Neural crest cell (in vitro differentiated cells): Measurements from ENCODE around the gene MTX2. TPM values are rescaled to one million over a fixed set of nuclear protein-coding genes. Genes with fewer than 3 reads are reported as not detected.
"Not testable (repeated sequence)": the region's sequence is repeated elsewhere in the genome, so short reads cannot be mapped to it uniquely, and the experiment has no call there.

ENCODE experiments used
- DNase-seq: peaks from one replicate; pipeline ENCODE4 v3.0.0; 2021; ENCODE audit warnings: low read depth, mixed read lengths, low spot score
- H3K27ac Mint-ChIP-seq: one replicate; pipeline ENCODE4 v1.8.0; 2021; ENCODE audit warnings: mild to moderate bottlenecking, mixed read lengths; ENCODE audit not compliant: unreplicated experiment
- H3K27me3 Mint-ChIP-seq: 2 replicates; pipeline ENCODE4 v1.8.0; 2021; ENCODE audit warnings: low read depth, mild to moderate bottlenecking, mixed read lengths
- H3K36me3 Mint-ChIP-seq: 2 replicates; pipeline ENCODE4 v1.8.0; 2021; ENCODE audit warnings: low read depth, mild to moderate bottlenecking, mixed read lengths
- H3K4me1 Mint-ChIP-seq: 2 replicates; pipeline ENCODE4 v1.8.0; 2021; ENCODE audit warnings: mixed read lengths
- H3K4me3 Mint-ChIP-seq: one replicate; pipeline ENCODE4 v1.8.0; 2021; ENCODE audit warnings: mild to moderate bottlenecking, mixed read lengths
- H3K9me3 Mint-ChIP-seq: 2 replicates; pipeline ENCODE4 v1.8.0; 2021; ENCODE audit warnings: mixed read lengths
- total RNA-seq: library from RNA; stranded (reverse); gene quantifications from 2 replicates; pipeline ENCODE4 v1.2.1, GENCODE V29; 2021
- TF ChIP-seq, protein P1 (sequence below): fragments of 200-600 bp; sonication (generic); conservative IDR thresholded peaks from 2 replicates; pipeline ENCODE4 v1.5.0; 2021; ENCODE audit warnings: antibody characterized with exemption, mild to moderate bottlenecking

Gene MTX2
- total RNA-seq, 1 donor from 2014 or later: 23.7 TPM

DNA sequence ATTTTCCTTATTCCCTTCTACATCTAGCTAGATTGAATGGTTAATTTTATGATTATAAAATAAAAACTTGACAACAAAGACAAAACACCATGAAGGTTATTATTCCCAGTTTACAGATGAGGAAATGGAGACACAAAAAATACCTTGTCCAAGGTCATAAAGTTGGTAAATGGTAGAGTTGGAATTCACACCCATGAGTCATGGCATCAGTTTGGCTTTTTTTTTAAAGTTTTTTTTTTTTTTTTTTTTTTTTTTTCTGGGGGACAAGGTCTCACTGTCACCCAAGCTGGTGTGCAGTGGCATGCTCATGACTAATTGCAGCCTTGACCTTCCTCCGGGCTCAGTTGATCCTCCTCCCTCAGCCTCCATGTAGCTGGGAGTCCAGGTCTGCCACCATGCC, 70.0 kb downstream of the MTX2 start:
- Mint-ChIP-seq H3K27me3 (no peaks in the 10 kb centered on the region), H3K9me3 (peaks cover 2% of the 10 kb centered on the region), H3K4me3 (no peak overlapping the region), H3K4me1 (no peaks in the 10 kb centered on the region), H3K36me3 (peaks cover 14% of the 10 kb centered on the region), H3K27ac (no peak overlapping the region)
- TF ChIP-seq, protein P1, sequence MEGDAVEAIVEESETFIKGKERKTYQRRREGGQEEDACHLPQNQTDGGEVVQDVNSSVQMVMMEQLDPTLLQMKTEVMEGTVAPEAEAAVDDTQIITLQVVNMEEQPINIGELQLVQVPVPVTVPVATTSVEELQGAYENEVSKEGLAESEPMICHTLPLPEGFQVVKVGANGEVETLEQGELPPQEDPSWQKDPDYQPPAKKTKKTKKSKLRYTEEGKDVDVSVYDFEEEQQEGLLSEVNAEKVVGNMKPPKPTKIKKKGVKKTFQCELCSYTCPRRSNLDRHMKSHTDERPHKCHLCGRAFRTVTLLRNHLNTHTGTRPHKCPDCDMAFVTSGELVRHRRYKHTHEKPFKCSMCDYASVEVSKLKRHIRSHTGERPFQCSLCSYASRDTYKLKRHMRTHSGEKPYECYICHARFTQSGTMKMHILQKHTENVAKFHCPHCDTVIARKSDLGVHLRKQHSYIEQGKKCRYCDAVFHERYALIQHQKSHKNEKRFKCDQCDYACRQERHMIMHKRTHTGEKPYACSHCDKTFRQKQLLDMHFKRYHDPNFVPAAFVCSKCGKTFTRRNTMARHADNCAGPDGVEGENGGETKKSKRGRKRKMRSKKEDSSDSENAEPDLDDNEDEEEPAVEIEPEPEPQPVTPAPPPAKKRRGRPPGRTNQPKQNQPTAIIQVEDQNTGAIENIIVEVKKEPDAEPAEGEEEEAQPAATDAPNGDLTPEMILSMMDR: no peak
- DNase-seq: no peak

DNA sequence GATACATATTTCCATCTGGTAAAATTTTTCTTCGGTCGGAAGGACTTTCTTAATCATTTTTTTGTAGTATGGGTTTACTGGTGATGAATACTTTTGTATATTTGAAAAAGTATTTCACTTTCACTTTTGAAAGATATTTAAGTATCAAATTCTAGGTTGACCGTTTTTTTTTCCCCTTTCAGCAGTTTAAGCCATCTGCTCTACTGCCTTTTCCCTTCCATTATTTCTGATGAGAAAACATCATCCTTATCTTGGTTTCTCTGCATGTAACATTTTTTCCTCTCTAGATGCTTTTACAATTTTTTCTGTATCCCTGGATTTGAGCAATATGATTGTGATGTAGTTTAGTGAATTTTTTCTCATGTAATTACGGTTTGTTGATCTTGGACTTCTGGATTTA, 87.0 kb downstream of the MTX2 start:
- H3K4me3 Mint-ChIP-seq: no peak overlapping the region
- TF ChIP-seq, protein P1: no peak
- H3K4me1 Mint-ChIP-seq: peaks cover 4% of the 10 kb centered on the region
- no peak for DNase-seq
- H3K27ac Mint-ChIP-seq: no peak overlapping the region
- no peaks in the 10 kb centered on the region for H3K36me3 Mint-ChIP-seq
- H3K27me3 Mint-ChIP-seq: no peaks in the 10 kb centered on the region
- H3K9me3 Mint-ChIP-seq: peaks cover 2% of the 10 kb centered on the region

DNA sequence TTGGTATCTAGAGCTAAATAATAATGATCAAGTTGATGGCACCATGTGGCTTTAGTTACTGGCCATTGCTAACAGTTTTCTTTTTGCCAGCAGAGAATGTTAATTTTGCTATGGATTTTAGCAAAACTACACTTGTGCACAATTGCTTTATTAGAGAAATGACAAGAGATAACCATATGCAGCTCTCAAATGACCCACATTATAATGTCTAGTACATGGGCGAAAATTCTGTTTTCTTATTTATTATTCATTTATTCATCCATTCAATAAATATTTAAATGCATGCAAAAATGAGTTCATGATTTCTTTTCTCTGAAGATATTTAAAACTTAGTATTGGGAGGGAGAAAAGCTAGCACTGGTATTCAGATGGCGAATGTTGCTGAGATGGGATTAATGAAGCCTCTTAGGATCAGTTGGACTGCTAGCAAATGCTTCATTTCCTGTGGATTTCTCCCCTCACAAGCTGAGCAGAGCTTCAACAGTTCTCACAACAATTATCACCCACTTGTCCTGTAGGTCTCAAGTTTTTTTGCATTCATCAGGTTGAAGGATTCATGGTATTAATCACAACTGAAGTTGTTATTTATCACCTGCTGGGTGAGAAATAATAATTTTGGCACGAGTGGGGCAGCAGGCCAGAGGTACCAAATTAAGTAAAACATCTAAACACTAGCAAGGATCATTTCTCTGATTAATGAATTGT, 95.2 kb downstream of the MTX2 start:
- no peak for DNase-seq
- peaks cover 5% of the 10 kb centered on the region for H3K9me3 Mint-ChIP-seq
- no peaks in the 10 kb centered on the region for H3K27me3 Mint-ChIP-seq
- H3K27ac Mint-ChIP-seq: no peak overlapping the region
- TF ChIP-seq, protein P1: no peak
- no peaks in the 10 kb centered on the region for H3K36me3 Mint-ChIP-seq
- H3K4me1 Mint-ChIP-seq: no peaks in the 10 kb centered on the region
- H3K4me3 Mint-ChIP-seq: no peak overlapping the region

DNA sequence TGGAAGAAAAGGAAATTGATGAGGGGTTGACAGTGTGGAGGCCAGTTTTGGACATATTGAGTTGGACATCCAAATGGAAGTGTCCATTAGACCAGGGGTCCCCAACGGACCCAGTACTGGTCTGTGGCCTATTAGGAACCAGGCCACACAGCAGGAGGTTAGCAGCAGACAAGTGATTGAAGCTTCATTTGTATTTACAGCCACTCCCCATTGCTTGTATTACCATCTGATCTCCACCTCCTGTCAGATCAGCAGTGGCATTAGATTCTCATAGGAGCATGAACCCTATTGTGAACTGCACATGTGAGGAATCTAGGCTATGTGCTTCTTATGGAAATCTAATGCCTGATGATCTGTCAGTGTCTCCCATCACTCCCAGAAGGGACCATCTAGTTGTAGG, 99.1 kb downstream of the MTX2 start:
- no peak for DNase-seq
- Mint-ChIP-seq H3K36me3 (no peaks in the 10 kb centered on the region), H3K4me3 (no peak overlapping the region), H3K27me3 (peaks cover 5% of the 10 kb centered on the region), H3K27ac (no peak overlapping the region), H3K4me1 (no peaks in the 10 kb centered on the region), H3K9me3 (peaks cover 5% of the 10 kb centered on the region)
- TF ChIP-seq, protein P1: no peak

DNA sequence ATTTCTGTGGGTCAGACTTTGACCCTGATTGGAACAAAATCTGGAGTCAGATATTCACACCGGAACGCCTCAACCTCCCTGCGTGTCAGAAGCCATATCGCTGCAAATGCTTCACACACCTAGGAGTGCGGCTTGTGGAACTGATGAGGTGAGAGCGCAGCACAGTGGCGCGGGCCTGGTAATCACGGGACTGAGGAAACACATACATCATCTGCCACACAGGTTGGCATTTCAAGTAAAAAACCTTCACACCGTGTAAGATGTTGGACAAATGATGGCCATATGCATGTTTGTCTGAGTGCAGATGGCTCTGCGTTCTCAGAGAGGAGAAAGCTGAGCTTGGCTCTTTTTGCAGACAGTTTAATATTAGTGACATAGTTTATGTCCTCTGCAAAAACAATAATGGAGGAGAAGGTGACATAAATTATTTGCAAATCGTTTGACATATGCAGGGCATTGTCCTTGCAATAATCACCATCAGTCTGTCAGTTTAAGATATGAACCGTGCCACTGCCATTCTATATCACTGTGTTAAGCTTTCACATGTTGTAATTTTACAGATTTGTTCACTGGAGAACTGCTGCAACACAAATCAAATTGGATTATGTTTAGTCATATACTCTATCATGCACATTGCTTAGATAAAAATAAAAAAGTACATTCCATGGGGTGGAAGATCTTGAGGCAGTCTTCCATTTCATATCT, 101.4 kb downstream of the MTX2 start:
- Mint-ChIP-seq H3K27ac (no peak overlapping the region), H3K27me3 (peaks cover 16% of the 10 kb centered on the region), H3K4me3 (no peak overlapping the region), H3K36me3 (no peaks in the 10 kb centered on the region), H3K4me1 (no peaks in the 10 kb centered on the region), H3K9me3 (peaks cover 11% of the 10 kb centered on the region)
- no peak for DNase-seq
- TF ChIP-seq, protein P1: no peak

DNA sequence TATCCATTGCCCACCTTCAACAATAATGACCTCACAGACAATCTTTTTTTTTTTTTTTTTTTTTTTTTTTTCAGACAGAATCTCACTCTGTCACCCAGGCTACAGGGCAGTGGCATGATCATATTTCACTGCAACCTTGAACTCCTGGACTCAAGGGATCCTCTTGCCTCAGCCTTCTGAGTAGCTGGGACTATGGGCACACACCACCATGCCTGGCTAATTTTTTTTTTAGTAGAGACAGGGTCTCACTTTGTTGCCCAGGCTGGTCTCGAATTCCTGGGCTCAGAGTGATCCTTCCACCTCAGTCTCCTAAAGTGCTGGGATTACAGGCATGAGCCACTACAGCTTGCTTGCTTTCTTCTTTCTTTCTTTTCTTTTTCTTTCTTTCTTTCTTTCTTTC, 103.9 kb downstream of the MTX2 start:
- H3K4me1 Mint-ChIP-seq, H3K27ac Mint-ChIP-seq, DNase-seq, H3K4me3 Mint-ChIP-seq, H3K36me3 Mint-ChIP-seq, H3K9me3 Mint-ChIP-seq: not testable (repeated sequence)
- peaks cover 18% of the 10 kb centered on the region for H3K27me3 Mint-ChIP-seq
